ENCODE results near the gene LCN9.

The LCN9 gene

GRCh38 chr9:135701067-135701958 is 38.2 kb downstream of the LCN9 start:
- DNase-seq = no peak

GRCh38 chr9:135701959-135702721 is 39.0 kb downstream of the LCN9 start, which contains the start of gene KCNT1:
Gene KCNT1, plus strand, starts transcription at chr9:135702185. Its CDS starts 74 bp downstream, at chr9:135702259.
- DNase-seq = peak in 3 of 4 experiments; percentile 6 to 40 (median 10)

GRCh38 chr9:135703726-135704125 is 40.6 kb downstream of the LCN9 start:
- DNase-seq = no peak

GRCh38 chr9:135704483-135704882 is 41.4 kb downstream of the LCN9 start:
- DNase-seq = no peak

- DNase-seq = no peak
Measured at GRCh38 chr9:135705376-135705775, 42.3 kb downstream of the LCN9 start.

GRCh38 chr9:135706288-135706687 is 43.2 kb downstream of the LCN9 start:
- DNase-seq = no peak

- DNase-seq = no peak
Measured at GRCh38 chr9:135707252-135708138, 44.4 kb downstream of the LCN9 start.

GRCh38 chr9:135708164-135708563 is 45.1 kb downstream of the LCN9 start:
- DNase-seq = no peak

GRCh38 chr9:135711391-135711790 is 48.3 kb downstream of the LCN9 start:
- DNase-seq = no peak

GRCh38 chr9:135711881-135712280 is 48.8 kb downstream of the LCN9 start:
- no peak for DNase-seq

GRCh38 chr9:135712613-135713295 is 49.6 kb downstream of the LCN9 start:
- DNase-seq = no peak

GRCh38 chr9:135714242-135715055 is 51.3 kb downstream of the LCN9 start:
- DNase-seq = no peak

GRCh38 chr9:135715056-135715595 is 52.0 kb downstream of the LCN9 start:
- no peak for DNase-seq

- DNase-seq = no peak
Measured at GRCh38 chr9:135716045-135716444, 52.9 kb downstream of the LCN9 start.

All from activated naive CD4-positive, alpha-beta T cell (primary cell).